Panc1 (cell line): ENCODE measurements around the gene MSRB2.

ENCODE experiments used
- POLR2AphosphoS5 ChIP-seq: IDR thresholded peaks from 2 replicates; pipeline ENCODE4 v1.6.1; 2012; ENCODE audit warnings: mild to moderate bottlenecking, low read depth, low read length, moderate library complexity
- SIN3A ChIP-seq: IDR thresholded peaks from 2 replicates; pipeline ENCODE4 v1.6.1; 2012; ENCODE audit warnings: low read depth, mild to moderate bottlenecking, low read length, moderate library complexity, borderline replicate concordance; ENCODE audit not compliant: insufficient read depth
- TCF7L2 ChIP-seq: IDR thresholded peaks from 2 replicates; pipeline ENCODE4 v1.6.1; 2011; ENCODE audit warnings: mild to moderate bottlenecking, low read depth, low read length, inconsistent platforms
- TF ChIP-seq, protein P1 (sequence below): fragments of 450-650 bp; IDR thresholded peaks from 2 replicates; pipeline ENCODE4 v1.5.1; 2017; ENCODE audit warnings: mild to moderate bottlenecking
- TF ChIP-seq, protein P2 (sequence below), 2 experiments: IDR thresholded peaks; 2 replicates each; pipeline ENCODE4 v1.6.1; 2011 to 2012; ENCODE audit warnings: low read depth in 2 of 2, control low read depth in 1 of 2, low read length in 1 of 2, mild to moderate bottlenecking in 1 of 2, moderate library complexity in 1 of 2; ENCODE audit not compliant: insufficient read depth in 1 of 2

DNA sequence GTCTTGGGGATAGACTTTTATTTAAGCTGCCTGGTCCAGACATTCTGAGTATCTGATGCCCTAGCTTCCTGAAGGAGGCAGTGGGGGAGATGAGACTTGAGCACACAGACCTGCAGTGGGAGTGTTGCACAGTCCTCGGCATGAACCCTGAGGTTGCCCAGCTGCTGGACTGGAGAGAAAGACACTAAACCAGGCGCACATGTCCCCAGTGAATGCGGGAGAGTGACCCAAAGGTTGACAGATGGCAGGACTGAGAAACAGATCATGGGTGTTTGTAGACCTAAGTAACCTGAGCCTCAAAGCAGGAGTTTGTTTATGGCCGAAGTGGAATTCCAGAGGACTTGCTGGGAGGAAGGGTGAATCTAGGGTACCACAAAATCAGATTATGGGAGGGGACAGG lies 15.7 kb upstream of the MSRB2 start:
- TF ChIP-seq, protein P1, sequence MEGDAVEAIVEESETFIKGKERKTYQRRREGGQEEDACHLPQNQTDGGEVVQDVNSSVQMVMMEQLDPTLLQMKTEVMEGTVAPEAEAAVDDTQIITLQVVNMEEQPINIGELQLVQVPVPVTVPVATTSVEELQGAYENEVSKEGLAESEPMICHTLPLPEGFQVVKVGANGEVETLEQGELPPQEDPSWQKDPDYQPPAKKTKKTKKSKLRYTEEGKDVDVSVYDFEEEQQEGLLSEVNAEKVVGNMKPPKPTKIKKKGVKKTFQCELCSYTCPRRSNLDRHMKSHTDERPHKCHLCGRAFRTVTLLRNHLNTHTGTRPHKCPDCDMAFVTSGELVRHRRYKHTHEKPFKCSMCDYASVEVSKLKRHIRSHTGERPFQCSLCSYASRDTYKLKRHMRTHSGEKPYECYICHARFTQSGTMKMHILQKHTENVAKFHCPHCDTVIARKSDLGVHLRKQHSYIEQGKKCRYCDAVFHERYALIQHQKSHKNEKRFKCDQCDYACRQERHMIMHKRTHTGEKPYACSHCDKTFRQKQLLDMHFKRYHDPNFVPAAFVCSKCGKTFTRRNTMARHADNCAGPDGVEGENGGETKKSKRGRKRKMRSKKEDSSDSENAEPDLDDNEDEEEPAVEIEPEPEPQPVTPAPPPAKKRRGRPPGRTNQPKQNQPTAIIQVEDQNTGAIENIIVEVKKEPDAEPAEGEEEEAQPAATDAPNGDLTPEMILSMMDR, result no peak
- TF ChIP-seq POLR2AphosphoS5, result no peak
- TF ChIP-seq SIN3A, result no peak
- no peak for TF ChIP-seq TCF7L2
- TF ChIP-seq, protein P2, sequence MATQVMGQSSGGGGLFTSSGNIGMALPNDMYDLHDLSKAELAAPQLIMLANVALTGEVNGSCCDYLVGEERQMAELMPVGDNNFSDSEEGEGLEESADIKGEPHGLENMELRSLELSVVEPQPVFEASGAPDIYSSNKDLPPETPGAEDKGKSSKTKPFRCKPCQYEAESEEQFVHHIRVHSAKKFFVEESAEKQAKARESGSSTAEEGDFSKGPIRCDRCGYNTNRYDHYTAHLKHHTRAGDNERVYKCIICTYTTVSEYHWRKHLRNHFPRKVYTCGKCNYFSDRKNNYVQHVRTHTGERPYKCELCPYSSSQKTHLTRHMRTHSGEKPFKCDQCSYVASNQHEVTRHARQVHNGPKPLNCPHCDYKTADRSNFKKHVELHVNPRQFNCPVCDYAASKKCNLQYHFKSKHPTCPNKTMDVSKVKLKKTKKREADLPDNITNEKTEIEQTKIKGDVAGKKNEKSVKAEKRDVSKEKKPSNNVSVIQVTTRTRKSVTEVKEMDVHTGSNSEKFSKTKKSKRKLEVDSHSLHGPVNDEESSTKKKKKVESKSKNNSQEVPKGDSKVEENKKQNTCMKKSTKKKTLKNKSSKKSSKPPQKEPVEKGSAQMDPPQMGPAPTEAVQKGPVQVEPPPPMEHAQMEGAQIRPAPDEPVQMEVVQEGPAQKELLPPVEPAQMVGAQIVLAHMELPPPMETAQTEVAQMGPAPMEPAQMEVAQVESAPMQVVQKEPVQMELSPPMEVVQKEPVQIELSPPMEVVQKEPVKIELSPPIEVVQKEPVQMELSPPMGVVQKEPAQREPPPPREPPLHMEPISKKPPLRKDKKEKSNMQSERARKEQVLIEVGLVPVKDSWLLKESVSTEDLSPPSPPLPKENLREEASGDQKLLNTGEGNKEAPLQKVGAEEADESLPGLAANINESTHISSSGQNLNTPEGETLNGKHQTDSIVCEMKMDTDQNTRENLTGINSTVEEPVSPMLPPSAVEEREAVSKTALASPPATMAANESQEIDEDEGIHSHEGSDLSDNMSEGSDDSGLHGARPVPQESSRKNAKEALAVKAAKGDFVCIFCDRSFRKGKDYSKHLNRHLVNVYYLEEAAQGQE (IDR thresholded peaks at IDR 0.05; ENCODE audit: insufficient read depth in 1 of 2, low read depth in 2 of 2, low read length in 1 of 2), result no peak
